MM.1S (cell line): Measurements from ENCODE around the gene DSCAM.
"Not testable (repeated sequence)": the region's sequence is repeated elsewhere in the genome, so short reads cannot be mapped to it uniquely, and the experiment has no call there.

Source experiments
- EZH2 ChIP-seq: fragments of 300-600 bp; sonication (generic); optimal IDR thresholded peaks from 2 replicates; pipeline ENCODE3; 2017; ENCODE audit warnings: low read depth, mild to moderate bottlenecking, antibody characterized with exemption, low read length, mixed read lengths
- EZH2phosphoT487 ChIP-seq: fragments of 300-600 bp; sonication (generic); IDR thresholded peaks from 2 replicates; pipeline ENCODE4 v1.6.1; 2018; ENCODE audit warnings: antibody characterized with exemption, low read length

GRCh38 chr21:40033156-40033782, 813.7 kb downstream of the DSCAM start:
- not testable (repeated sequence) for TF ChIP-seq EZH2, EZH2phosphoT487
